ENCODE results near the gene CCND2.

The CCND2 gene

GRCh38 chr12:4261655-4262054 is 11.9 kb upstream of the CCND2 start:
- no peak for TF ChIP-seq Cebpa-rat (IDR thresholded peaks at IDR 0.05)
- no peaks in the 10 kb centered on the region; a peak in 1 of 22 replicates for H4K20me1 ChIP-seq
- no peak overlapping the region for H3K9ac ChIP-seq
- no peak overlapping the region for H3K4me3 ChIP-seq
- H3K4me2 ChIP-seq: no peak overlapping the region
- H3K4me1 ChIP-seq: no peaks in the 10 kb centered on the region
- peaks cover 0 to 26% (median 9%) of the 10 kb centered on the region in 11 experiments; a peak in 11 of 22 replicates for H3K9me3 ChIP-seq (replicated peaks in 1 of 11)
- peaks cover 14 to 43% (median 33%) of the 10 kb centered on the region in 11 experiments for H3K27me3 ChIP-seq
- no peaks in the 10 kb centered on the region for H3K36me3 ChIP-seq
- H3K27ac ChIP-seq: no peak overlapping the region

GRCh38 chr12:4265280-4265679 is 8.3 kb upstream of the CCND2 start:
- no peak for TF ChIP-seq Cebpa-rat (IDR thresholded peaks at IDR 0.05)
- peaks cover 51 to 79% (median 69%) of the 10 kb centered on the region in 11 experiments for H3K27me3 ChIP-seq

GRCh38 chr12:4266990-4267389 is 6.6 kb upstream of the CCND2 start:
- Histone ChIP-seq H3K4me2 (no peak overlapping the region), H4K20me1 (peaks cover 0 to 30% (median 22%) of the 10 kb centered on the region in 11 experiments; a peak in 14 of 22 replicates), H3K9ac (no peak overlapping the region), H3K4me1 (peaks cover 23 to 30% (median 26%) of the 10 kb centered on the region in 10 experiments), H3K36me3 (no peaks in the 10 kb centered on the region), H3K27ac (no peak overlapping the region), H3K27me3 (peaks cover 67 to 94% (median 86%) of the 10 kb centered on the region in 11 experiments), H3K9me3 (replicated peaks in 1 of 11) (no peaks in the 10 kb centered on the region), H3K4me3 (no peak overlapping the region)
- no peak for TF ChIP-seq Cebpa-rat (IDR thresholded peaks at IDR 0.05)

More at GRCh38 chr12:4265280-4265679, 8.3 kb upstream of the CCND2 start:
- Histone ChIP-seq H3K27ac (no peak overlapping the region), H3K4me1 (peaks cover 9 to 16% (median 14%) of the 10 kb centered on the region in 10 experiments; a peak in 19 of 20 replicates), H3K9me3 (replicated peaks in 1 of 11) (peaks cover 0 to 7% (median 0%) of the 10 kb centered on the region in 11 experiments; a peak in 2 of 22 replicates), H3K36me3 (no peaks in the 10 kb centered on the region), H3K9ac (no peak overlapping the region), H3K4me2 (no peak overlapping the region), H3K4me3 (no peak overlapping the region), H4K20me1 (peaks cover 0 to 18% (median 10%) of the 10 kb centered on the region in 11 experiments; a peak in 10 of 22 replicates)

GRCh38 chr12:4267704-4268328 is 5.7 kb upstream of the CCND2 start:
- Histone ChIP-seq H3K4me1 (peaks cover 31 to 38% (median 34%) of the 10 kb centered on the region in 10 experiments), H3K4me3 (no peak overlapping the region), H3K27ac (no peak overlapping the region), H3K9ac (no peak overlapping the region), H3K4me2 (no peak overlapping the region), H3K27me3 (peaks cover 75 to 100% (median 95%) of the 10 kb centered on the region in 11 experiments), H3K36me3 (no peaks in the 10 kb centered on the region), H4K20me1 (peaks cover 0 to 38% (median 30%) of the 10 kb centered on the region in 11 experiments; a peak in 17 of 22 replicates), H3K9me3 (replicated peaks in 1 of 11) (no peaks in the 10 kb centered on the region)
- TF ChIP-seq Cebpa-rat (IDR thresholded peaks at IDR 0.05): no peak

- H4K20me1 ChIP-seq: peaks cover 0 to 45% (median 34%) of the 10 kb centered on the region in 11 experiments; a peak in 18 of 22 replicates
- H3K27ac ChIP-seq: no peak overlapping the region
- no peaks in the 10 kb centered on the region for H3K36me3 ChIP-seq
- H3K9ac ChIP-seq: peak overlapping the region in 5 of 11 experiments; percentile 65 to 75 (median 67); a peak in 6 of 22 replicates
- H3K4me1 ChIP-seq: peaks cover 35 to 45% (median 41%) of the 10 kb centered on the region in 10 experiments
- H3K27me3 ChIP-seq: peaks cover 83 to 100% (median 100%) of the 10 kb centered on the region in 11 experiments
- no peak for TF ChIP-seq Cebpa-rat (IDR thresholded peaks at IDR 0.05)
- peak overlapping the region; percentile 86 to 98 (median 93) for H3K4me2 ChIP-seq
- H3K4me3 ChIP-seq: peak overlapping the region; percentile 50 to 73 (median 61); a peak in 19 of 20 replicates
- no peaks in the 10 kb centered on the region for H3K9me3 ChIP-seq (replicated peaks in 1 of 11)
Measured at GRCh38 chr12:4268329-4269181, 5.0 kb upstream of the CCND2 start.

- TF ChIP-seq Cebpa-rat (IDR thresholded peaks at IDR 0.05): no peak
- Histone ChIP-seq H3K36me3 (no peaks in the 10 kb centered on the region), H3K27me3 (peaks cover 92 to 100% (median 100%) of the 10 kb centered on the region in 11 experiments), H4K20me1 (peaks cover 0 to 54% (median 43%) of the 10 kb centered on the region in 11 experiments; a peak in 18 of 22 replicates), H3K9me3 (replicated peaks in 1 of 11) (no peaks in the 10 kb centered on the region), H3K27ac (peak overlapping the region in 9 of 11 experiments; percentile 6 to 67 (median 43); a peak in 14 of 22 replicates), H3K9ac (peak overlapping the region; percentile 27 to 75 (median 67); a peak in 21 of 22 replicates), H3K4me1 (peaks cover 44 to 54% (median 50%) of the 10 kb centered on the region in 10 experiments), H3K4me3 (peak overlapping the region; percentile 50 to 73 (median 61)), H3K4me2 (peak overlapping the region; percentile 86 to 98 (median 93))
Measured at GRCh38 chr12:4269279-4269991, 4.1 kb upstream of the CCND2 start.

- no peaks in the 10 kb centered on the region for H3K9me3 ChIP-seq (replicated peaks in 1 of 11)
- H3K27me3 ChIP-seq: peaks cover 99 to 100% (median 100%) of the 10 kb centered on the region in 11 experiments
- no peak for TF ChIP-seq Cebpa-rat (IDR thresholded peaks at IDR 0.05)
- peak overlapping the region in 1 of 11 experiments; percentile 68; a peak in 1 of 22 replicates for H3K9ac ChIP-seq
- peaks cover 0 to 61% (median 46%) of the 10 kb centered on the region in 11 experiments; a peak in 18 of 22 replicates for H4K20me1 ChIP-seq
- H3K4me1 ChIP-seq: peaks cover 46 to 61% (median 54%) of the 10 kb centered on the region in 10 experiments
- H3K27ac ChIP-seq: no peak overlapping the region
- H3K4me2 ChIP-seq: peak overlapping the region; percentile 86 to 98 (median 93)
- no peaks in the 10 kb centered on the region for H3K36me3 ChIP-seq
- peak overlapping the region; percentile 36 to 73 (median 61); a peak in 15 of 20 replicates for H3K4me3 ChIP-seq
Measured at GRCh38 chr12:4270016-4270830, 3.3 kb upstream of the CCND2 start.

All from BLaER1 treated with 17β-estradiol and CSF1 and Interleukin-3, amounts not matched to agents 10 nM and 100 nM (cell line).